ENCODE data around the gene ANKRD22.

Gene ANKRD22

DNA sequence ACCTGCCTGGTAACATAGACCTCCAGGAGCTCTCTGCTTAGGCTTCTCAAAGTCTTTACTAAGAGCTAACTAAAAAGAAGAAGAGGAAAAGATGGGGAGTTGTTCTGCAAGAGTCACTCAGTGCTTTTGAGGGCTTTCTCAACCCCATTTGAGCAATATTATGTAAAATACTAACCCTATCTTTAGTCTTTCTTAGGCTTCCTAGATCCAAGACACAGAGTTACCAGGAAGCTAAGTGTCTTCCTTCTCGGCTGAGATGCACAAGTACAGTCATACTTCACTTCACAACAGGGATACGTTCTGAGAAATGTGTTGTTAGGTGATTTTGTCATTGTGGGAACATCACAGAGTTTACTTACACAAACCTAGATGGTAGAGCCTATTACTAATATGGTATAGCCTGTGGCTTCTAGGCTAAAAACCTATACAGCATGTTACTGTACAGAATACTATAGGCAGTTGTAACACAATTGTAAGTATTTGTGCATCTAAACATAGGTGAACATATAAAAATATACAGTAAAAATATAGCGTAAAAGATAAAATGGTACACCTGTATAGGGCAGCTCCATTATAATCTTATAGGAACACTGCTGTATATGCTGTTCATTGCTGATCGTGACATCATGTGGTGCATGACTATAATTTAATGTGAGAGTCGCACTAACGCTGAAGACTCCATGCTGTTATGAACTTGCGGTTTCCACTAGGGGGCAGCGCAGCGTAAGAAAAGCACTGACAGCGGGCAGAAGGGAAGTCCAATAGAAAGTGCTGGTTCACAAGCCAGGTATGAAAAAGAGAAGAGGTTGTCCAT, 16.3 kb downstream of the ANKRD22 start:
- FAIRE-seq: peak; percentile 86

DNA sequence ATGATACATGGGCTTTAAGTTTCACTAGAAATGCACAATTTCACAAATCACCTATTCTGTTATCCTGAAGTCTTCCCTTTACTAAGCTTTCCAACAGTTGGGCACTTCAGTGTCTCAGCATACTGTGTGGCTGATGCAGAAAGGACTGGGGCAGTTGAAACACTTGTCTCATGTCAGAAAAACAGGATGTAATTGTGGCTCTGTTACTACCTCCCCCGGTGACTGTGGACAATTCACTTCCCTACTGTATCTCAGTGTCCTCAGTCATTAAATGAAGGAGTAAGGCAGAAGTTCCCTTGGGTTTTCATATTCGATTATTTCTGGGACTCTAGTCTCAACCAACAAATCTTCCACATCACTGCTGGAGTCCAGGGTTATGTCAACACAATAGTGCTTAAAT, 17.9 kb downstream of the ANKRD22 start:
- no peak for FAIRE-seq

GRCh38 chr10:88833156-88833555, 18.5 kb downstream of the ANKRD22 start:
- no peak for FAIRE-seq

DNA sequence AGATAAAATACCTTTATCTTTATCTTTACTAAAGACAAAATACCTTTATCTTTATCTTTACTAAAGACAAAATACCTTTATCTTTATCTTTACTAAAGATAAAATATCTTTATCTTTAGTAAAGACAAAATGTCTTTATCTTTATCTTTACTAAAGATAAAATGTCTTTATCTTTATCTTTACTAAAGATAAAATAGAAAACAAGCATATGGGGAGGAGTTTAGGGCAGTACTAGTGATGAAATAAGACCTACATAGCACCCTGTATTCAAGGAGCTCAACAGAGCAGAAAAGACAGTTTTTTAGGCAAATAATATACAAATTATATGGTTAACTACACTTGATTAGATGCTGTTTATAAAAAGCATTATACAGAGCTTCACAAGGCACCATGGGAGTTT, 19.3 kb downstream of the ANKRD22 start:
- FAIRE-seq: peak; percentile 90

DNA sequence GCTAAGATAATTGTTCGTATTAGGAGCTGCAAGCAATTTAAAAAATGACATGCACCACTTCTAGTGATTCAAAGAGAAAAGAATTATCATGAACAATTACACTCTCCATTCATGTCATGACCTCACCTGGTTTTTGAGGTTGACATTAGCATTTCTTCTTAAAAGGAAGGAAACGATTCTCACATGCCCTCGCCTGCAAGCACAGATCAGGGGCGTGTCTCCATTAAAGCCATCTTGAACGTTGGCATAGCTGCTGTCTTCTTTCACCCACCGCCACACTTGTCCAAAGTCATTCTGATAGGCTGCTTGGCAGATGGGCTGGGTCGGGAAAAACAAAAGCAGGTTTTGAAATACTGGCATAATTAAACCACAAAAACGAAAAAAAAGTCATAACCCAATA, 19.9 kb downstream of the ANKRD22 start:
- no peak for FAIRE-seq

DNA sequence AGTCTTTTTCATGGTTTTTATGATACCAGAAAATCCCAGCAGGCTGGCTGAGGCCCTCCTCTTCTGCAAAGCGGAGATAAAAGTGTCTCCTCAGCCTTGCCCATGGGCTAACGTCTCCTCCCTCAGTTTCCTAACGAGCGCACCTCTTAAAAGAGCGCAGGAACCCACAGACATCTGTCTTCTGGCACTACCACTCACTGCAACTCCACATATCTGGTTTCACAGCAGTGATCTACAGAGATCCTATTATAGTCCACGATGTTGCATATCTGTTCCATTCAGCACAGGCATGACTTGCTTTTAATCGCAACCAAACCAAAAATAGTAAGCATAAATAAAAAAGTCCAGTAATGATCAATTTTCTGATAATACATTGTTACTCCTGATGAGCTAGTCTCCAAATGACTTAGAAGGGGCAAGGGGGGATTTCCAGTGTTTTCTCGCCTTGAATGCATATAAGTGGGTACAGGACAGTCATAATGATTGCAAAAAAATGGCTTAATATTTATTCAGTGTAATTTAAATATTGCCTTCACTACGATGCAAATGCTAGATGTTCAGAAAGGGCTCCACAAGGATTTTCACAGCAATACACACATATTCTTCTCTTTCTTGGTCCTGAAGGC, 20.9 kb downstream of the ANKRD22 start:
- no peak for FAIRE-seq

DNA sequence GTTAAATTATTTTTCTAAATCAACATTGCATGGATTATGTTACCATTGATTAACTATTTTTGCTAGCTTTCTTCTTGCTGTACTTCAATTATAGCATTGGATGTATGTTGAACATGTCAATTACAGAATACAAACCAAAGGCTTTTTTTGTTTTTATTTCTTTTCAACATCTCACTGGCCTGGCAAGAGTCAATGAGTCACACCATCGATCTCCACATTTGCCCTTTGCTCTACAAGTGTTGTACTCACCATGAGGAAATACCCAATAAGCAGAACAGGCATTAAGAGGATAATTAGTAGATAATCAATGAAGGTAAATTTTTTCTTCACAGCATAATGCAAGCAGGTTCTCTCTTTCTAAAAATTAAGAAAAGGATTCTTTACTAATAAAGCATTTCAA, 23.3 kb downstream of the ANKRD22 start:
- no peak for FAIRE-seq

- no peak for FAIRE-seq
Measured at GRCh38 chr10:88827671-88828070, 24.0 kb downstream of the ANKRD22 start.

DNA sequence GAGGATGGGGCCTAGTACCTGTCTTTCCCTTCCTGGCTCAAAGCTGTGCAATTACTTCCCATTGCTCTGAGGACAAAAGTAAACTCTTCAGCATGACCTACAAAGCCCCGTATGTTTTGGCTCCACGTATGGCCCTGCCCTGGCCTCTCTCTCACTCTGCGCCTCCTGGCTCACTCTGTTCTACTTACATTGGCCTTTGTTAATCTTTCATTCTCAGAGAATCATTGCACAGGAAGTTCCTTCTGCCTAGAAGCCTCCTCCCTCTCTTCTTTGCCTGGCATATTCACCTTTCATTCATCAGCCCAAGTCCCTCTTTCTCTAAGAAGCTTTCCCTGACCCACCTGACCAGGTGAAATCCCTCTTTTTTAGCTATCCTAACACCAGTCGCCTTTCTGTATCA, 25.3 kb downstream of the ANKRD22 start:
- no peak for FAIRE-seq

DNA sequence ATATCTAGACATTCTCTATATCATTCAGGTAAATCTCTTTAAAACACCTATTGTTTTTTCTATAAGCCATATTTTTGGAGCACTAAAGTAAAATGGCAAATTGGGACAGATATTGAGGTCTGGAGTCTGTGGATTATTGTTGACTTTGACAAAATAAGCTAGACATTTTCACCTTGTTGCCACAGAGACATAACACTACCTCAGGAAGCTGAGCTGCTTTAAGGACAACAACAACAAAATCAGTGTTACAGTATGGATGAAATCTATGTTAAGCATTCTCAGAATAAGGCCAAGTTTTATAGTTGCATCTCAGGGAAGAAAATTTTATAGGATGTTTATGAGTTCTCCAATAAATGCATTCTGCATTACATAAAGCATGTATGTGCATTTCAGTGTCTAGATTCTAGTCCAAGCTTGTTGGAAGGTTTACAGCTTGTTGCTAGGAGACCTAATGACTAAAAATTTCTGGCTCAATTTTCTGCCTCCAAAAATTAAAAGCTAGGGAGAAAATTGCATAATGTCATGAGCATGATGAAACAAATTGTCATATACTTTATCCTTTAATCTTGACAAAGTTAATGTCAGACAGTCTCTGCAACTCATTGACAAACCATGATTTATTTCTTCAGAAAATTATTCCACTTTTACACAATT, 30.8 kb downstream of the ANKRD22 start:
- no peak for FAIRE-seq

GRCh38 chr10:88819290-88819689, 32.4 kb downstream of the ANKRD22 start:
- no peak for FAIRE-seq

GRCh38 chr10:88813200-88813599, 38.4 kb downstream of the ANKRD22 start:
- FAIRE-seq: no peak

GRCh38 chr10:88810196-88810961, 41.3 kb downstream of the ANKRD22 start:
- FAIRE-seq: peak; percentile 43

DNA sequence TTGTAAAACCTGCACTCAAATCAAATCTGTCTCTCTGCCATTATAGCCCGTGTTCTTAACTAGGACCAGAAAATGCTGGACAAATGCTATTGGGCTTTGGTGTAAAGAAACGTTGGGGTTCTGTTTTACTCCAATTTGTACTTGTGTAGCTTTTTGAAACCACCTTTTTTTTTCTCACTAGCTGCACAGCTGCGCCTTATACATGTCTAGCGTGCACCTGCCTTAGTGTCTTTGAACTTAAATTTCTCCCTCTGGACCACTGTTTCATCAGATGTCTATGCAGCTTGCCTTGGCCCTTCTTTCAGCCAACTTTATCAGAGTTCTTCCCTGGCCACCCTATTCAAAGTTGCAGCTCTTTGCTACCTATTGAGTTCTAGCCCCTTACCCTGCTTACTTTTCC, 42.0 kb downstream of the ANKRD22 start:
- no peak for FAIRE-seq

- no peak for FAIRE-seq
Measured at GRCh38 chr10:88805924-88806323, 45.7 kb downstream of the ANKRD22 start.

GRCh38 chr10:88805361-88805760, 46.3 kb downstream of the ANKRD22 start:
- no peak for FAIRE-seq

- no peak for FAIRE-seq
Measured at GRCh38 chr10:88804083-88804812, 47.4 kb downstream of the ANKRD22 start.

DNA sequence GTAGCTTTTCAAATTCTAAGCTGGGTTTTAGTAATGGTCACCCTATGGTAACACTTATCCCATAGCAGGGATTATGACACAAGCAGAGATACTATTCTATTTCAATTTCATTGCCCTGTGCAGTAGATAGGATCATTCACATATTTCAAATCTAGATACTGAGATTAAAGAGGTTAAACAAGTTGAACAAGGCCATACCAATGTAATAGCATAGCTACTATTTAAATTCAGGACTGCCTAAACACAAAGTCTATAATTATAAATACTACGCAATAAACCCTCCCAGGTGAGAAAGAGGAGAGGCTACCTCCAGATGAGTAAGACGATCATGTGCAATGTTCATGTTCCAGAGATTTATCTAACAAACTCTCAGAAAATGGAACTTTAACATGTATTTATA, 48.0 kb downstream of the ANKRD22 start:
- no peak for FAIRE-seq

- no peak for FAIRE-seq
Measured at GRCh38 chr10:88802523-88803285, 48.9 kb downstream of the ANKRD22 start, which contains the start of gene LIPM. Gene LIPM, plus strand, starts transcription at chr10:88802730. Its CDS starts 167 bp downstream, at chr10:88802897.

DNA sequence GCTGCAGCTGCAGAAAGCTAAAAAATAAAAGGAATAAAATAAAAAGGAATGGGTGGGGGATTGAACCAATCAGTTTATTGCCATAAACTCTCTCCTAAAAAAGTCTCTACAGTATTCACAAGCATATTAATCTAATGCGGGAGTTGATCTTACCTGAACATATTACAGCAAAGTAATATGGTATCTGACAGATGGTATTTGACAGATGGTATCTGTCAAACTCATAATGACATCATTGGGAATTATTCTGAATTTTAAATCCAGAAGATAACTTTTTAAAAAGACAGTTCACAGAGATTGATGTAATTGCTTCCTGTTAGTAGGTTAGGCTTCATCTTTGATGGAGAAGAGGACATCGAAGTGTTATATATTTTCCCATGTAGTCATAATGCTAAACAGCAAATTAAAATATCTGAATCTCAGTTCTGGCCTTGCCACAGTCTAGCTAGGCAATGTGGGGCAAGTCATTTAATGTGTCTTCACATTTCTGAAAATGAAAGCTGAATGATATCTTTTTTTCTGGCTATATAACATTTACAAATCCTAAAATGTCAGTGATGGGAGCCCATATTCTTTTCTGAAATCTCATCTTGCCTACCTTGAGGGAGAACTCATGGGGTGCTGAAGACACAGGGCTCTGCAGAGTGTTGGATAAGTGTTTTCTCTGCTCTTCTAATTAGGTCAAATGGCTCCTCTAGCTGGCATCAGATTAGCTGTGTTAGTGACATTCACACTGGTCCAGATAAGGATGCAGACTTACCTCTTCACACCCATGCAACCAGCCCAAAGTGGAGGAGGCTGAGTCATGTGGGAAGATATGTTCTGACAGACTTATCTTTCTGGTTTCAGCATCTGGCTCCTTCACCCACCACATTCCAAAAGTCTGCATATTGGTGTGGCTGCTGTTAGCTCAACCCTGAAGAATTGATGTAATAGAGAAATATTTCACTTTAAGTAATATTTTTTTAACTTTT, 51.2 kb downstream of the ANKRD22 start:
- no peak for FAIRE-seq

Measured in endometrium (tissue), 2 donors.